Esophagus (tissue), 2 donors: ENCODE data around the gene PLA2G4C. TPM values are rescaled to one million over a fixed set of nuclear protein-coding genes. Genes with fewer than 3 reads are reported as not detected.

Source experiments
- H3K27ac ChIP-seq, 2 donors: one replicate each; pipeline ENCODE4 v1.5.1; 2013; ENCODE audit warnings: low read depth in 2 of 2, mild to moderate bottlenecking in 2 of 2, inconsistent platforms in 1 of 2, low read length in 1 of 2, moderate library complexity in 1 of 2
- H3K27me3 ChIP-seq, 2 donors: one replicate each; pipeline ENCODE4 v1.6.1; 2013; ENCODE audit warnings: low read length in 2 of 2, control low read depth in 1 of 2, mild to moderate bottlenecking in 1 of 2; ENCODE audit not compliant: insufficient read depth in 2 of 2, control insufficient read depth in 1 of 2
- H3K36me3 ChIP-seq, 2 donors: one replicate each; pipeline ENCODE4 v1.6.1; 2013; ENCODE audit warnings: low read length in 1 of 2; ENCODE audit not compliant: control insufficient read depth in 2 of 2, insufficient read depth in 2 of 2
- H3K4me1 ChIP-seq, 2 donors: one replicate each; pipeline ENCODE4 v1.6.1; 2013; ENCODE audit warnings: low read length in 1 of 2; ENCODE audit not compliant: control insufficient read depth in 2 of 2, insufficient read depth in 2 of 2
- H3K4me3 ChIP-seq, 2 donors: one replicate each; pipeline ENCODE4 v1.5.1; 2013; ENCODE audit warnings: low read length in 2 of 2, mild to moderate bottlenecking in 2 of 2, low read depth in 1 of 2, moderate library complexity in 1 of 2
- H3K9me3 ChIP-seq, 2 donors: one replicate each; pipeline ENCODE4 v1.6.1; 2013; ENCODE audit warnings: mild to moderate bottlenecking in 2 of 2, low read depth in 1 of 2, low read length in 1 of 2, moderate library complexity in 1 of 2; ENCODE audit not compliant: control insufficient read depth in 2 of 2, insufficient read depth in 1 of 2
- WGBS, 2 donors: extraction: QIAGEN DNeasy Blood & Tissue Kit; methylation state at CpG; one replicate each; pipeline ENCODE4 v1.1.7; 2013; 5-methylcytosine and 5-hydroxymethylcytosine counted together
- polyA plus RNA-seq, 2 donors: library from polyadenylated mRNA; stranded (reverse); fragments of 200-250 nt; gene quantifications; one replicate each; pipeline ENCODE4 v1.2.3, GENCODE V29; 2013
- donor health status: healthy with polysubstance abuse.
- donor health status: Bipolar disorder and iron deficiency.

The PLA2G4C gene
- polyA plus RNA-seq, 2 donors, result 1.8 to 2.8 TPM

GRCh38 chr19:48136547-48136946, 25.9 kb upstream of the PLA2G4C start:
- Histone ChIP-seq H3K4me1 (no peaks in the 10 kb centered on the region), H3K36me3 (peaks cover 0 to 18% of the 10 kb centered on the region in 2 donors), H3K4me3 (no peak overlapping the region), H3K27ac (no peak overlapping the region), H3K27me3 (no peaks in the 10 kb centered on the region), H3K9me3 (no peaks in the 10 kb centered on the region)
- 93 to 94% methylated on average over 4 of the region's 4 CpGs for WGBS, 2 donors

DNA sequence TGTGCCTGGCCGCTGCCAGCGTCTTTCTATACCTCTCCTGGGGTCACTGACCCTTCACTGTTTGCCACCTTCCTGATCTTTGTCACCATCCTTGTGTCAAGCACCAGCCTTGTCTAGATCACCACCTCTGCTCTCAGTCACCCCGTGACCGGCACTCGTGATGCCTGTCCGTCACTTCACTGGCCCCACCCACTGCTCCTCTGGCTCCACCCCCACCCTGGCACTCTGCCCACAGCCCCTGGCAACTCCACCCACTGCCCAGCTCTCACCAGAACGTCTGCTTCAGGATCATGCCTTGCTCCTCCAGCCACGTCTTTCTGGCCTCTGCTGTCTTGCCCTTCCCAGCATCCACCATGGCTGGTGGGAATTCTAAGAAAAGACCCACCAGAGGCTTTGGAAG, 24.8 kb upstream of the PLA2G4C start:
- H3K36me3 ChIP-seq, result peaks cover 0 to 19% of the 10 kb centered on the region in 2 donors
- no peaks in the 10 kb centered on the region for H3K4me1 ChIP-seq
- WGBS, 2 donors, result 70 to 75% methylated on average over 8 of the region's 8 CpGs
- H3K4me3 ChIP-seq, result no peak overlapping the region
- H3K27ac ChIP-seq, result no peak overlapping the region
- no peaks in the 10 kb centered on the region for H3K27me3 ChIP-seq
- no peaks in the 10 kb centered on the region for H3K9me3 ChIP-seq

DNA sequence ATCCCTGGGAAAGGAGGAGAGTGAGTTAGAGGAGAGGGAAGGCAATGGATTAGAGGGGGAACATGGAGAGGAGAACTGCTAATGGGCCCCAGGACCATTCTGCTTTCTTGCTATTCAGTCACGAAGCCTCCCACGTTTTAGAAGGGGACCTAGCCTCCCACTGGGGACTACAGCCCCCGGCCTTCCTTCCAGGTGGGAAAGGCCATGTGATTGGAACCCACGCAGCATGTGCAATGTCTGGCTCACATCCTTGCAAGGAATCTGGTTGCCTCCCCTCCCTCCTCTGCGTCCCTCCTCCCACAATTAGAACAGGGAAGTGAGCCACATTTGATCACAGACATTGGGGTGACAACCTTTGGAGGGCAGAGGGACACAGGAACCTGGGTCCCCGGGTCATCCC, 22.5 kb upstream of the PLA2G4C start:
- no peaks in the 10 kb centered on the region for H3K4me1 ChIP-seq
- H3K9me3 ChIP-seq, result no peaks in the 10 kb centered on the region
- H3K4me3 ChIP-seq, result no peak overlapping the region
- no peaks in the 10 kb centered on the region for H3K27me3 ChIP-seq
- H3K27ac ChIP-seq, result no peak overlapping the region
- 91 to 93% methylated on average over 6 of the region's 6 CpGs for WGBS, 2 donors
- peaks cover 0 to 19% of the 10 kb centered on the region in 2 donors for H3K36me3 ChIP-seq

DNA sequence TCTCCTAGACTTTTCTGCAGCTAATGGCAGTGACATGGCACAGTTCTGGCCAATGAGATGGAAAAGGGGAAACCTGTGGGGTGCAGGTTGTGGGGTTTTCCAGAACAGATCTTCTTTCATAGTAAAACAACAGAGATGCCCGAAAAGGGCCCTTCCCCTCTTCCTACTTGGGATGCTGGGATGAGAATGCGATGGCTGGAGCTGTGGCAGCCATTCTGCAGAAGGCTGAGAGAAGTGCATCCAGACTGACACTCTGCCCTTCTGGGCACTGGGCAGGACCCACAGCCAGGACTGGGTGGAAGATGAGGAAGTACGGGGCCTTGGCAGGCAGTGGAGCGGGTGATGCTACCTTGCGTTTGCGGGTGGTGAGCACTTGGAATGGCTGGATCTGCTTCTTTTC, 16.9 kb upstream of the PLA2G4C start:
- Histone ChIP-seq H3K27ac (no peak overlapping the region), H3K4me1 (peaks cover 0 to 9% of the 10 kb centered on the region in 2 donors), H3K9me3 (peaks cover 0 to 2% of the 10 kb centered on the region in 2 donors), H3K4me3 (no peak overlapping the region), H3K27me3 (no peaks in the 10 kb centered on the region), H3K36me3 (peaks cover 3 to 13% of the 10 kb centered on the region in 2 donors)
- 98 to 99% methylated on average over 6 of the region's 6 CpGs for WGBS, 2 donors

DNA sequence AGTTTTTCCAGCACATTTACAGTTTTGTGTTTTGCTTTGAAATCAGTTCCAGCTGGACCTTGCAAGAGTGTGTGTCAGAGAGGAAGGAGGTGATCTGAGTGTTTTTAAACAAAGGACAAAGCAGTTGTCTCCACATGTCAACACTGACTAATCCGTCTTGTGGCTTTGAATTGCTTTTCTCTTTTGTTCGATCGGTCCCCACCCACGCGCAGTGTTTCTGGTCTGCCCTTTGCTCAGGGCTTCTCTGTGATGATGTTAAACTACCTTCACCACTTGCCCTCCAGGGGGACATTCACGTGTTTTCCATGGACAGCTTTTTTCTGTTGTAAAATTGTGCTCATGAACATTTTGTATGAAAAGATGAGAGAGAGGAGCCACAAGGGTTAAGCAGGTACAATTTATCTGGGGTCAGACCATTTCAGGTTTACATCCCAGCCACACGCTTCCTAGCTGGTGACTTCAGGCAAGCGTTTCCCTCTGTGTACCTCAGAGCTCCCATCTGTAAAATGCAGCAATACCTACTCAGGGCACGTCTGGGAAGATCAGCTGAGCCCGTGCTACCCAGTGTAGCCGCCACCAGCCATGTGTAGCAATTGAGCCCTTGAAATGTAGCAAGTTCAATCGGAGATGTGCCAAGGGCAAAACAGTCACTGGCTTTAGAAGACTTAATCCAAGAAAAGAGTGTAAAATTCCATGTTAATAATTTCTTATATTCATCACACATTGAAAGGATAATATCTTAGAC, 13.5 kb upstream of the PLA2G4C start:
- WGBS, 2 donors, result 35 to 49% methylated on average over 12 of the region's 12 CpGs

DNA sequence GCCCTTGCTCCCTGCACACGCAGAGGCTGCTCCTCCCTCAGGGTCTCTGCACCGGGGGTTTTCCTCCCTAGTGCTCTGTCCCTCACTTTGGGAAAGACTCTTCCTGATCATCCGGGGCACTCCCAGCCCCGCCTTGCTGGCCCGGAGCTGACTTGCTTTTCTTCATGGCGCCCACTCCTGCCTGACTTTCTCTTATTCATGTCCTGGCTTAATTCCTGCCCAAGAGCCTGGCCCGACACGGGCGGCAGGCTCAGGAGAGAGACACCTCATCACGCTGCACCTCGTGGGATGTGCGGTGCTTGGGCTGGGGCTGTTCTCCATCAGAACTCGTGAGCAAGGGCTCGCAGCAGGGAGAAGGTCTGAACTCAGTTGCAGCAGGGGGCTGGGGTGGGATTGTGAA, 11.8 kb upstream of the PLA2G4C start:
- H3K4me1 ChIP-seq, result peaks cover 0 to 16% of the 10 kb centered on the region in 2 donors
- H3K27ac ChIP-seq, result no peak overlapping the region
- peaks cover 3 to 16% of the 10 kb centered on the region in 2 donors for H3K36me3 ChIP-seq
- no peak overlapping the region for H3K4me3 ChIP-seq
- WGBS, 2 donors, result 52 to 71% methylated on average over 14 of the region's 14 CpGs
- H3K9me3 ChIP-seq, result peaks cover 0 to 2% of the 10 kb centered on the region in 2 donors
- H3K27me3 ChIP-seq, result no peaks in the 10 kb centered on the region

More for the DNA sequence above, 13.5 kb upstream of the PLA2G4C start:
- peaks cover 0 to 16% of the 10 kb centered on the region in 2 donors for H3K4me1 ChIP-seq
- H3K36me3 ChIP-seq, result peaks cover 3 to 9% of the 10 kb centered on the region in 2 donors
- peak overlapping the region in 1 of 2 donors; percentile 66 for H3K27ac ChIP-seq
- H3K4me3 ChIP-seq, result no peak overlapping the region
- no peaks in the 10 kb centered on the region for H3K27me3 ChIP-seq
- H3K9me3 ChIP-seq, result peaks cover 0 to 4% of the 10 kb centered on the region in 2 donors

DNA sequence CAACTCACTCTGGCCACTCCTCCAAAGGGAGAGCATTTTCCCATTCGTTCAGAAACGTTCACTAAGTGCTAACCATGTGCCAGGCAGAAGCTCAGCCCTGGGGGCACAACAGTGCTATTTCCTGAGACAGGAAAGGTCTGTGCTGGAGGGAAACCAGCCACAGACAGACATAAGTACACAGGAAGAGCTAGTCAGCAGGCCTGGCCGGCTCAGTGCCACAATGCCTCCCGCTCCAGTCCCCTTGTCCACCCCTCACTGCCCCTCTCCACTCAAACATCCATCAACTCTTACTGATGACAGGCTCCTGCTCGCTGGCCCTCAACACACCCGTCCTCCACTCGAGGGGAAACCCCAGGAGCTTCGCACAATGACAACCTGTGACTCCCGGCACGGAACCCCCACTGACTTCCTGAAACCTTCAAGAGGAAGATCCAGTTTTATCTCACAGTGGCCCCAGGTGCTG, 11.3 kb upstream of the PLA2G4C start:
- H3K27ac ChIP-seq, result no peak overlapping the region
- peaks cover 0 to 16% of the 10 kb centered on the region in 2 donors for H3K4me1 ChIP-seq
- WGBS, 2 donors, result 41 to 52% methylated on average over 10 of the region's 10 CpGs
- no peak overlapping the region for H3K4me3 ChIP-seq
- peaks cover 0 to 2% of the 10 kb centered on the region in 2 donors for H3K9me3 ChIP-seq
- no peaks in the 10 kb centered on the region for H3K27me3 ChIP-seq
- peaks cover 1 to 17% of the 10 kb centered on the region in 2 donors for H3K36me3 ChIP-seq

DNA sequence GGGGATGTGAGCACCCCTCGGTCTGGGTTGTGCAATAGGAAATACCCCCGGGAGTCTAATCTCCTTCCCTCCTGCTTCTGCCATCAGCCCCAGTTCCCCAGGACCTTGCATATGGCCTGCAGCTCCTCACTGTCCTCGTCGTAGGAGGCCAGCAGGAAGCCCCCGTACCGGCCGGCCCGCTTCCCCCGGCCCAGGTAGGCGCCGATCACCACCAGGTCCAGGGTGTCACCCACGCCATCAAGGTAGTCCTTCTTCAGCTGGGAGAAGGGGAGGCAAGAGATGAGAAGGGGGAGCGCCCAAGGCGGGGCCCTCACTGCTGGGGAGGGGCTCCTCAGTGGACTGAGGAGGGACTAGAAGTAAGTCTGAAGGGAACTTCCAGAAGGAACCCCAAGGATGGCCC, 10.4 kb upstream of the PLA2G4C start:
- Histone ChIP-seq H3K27ac (no peak overlapping the region), H3K4me1 (peaks cover 0 to 16% of the 10 kb centered on the region in 2 donors), H3K36me3 (peaks cover 0 to 20% of the 10 kb centered on the region in 2 donors), H3K9me3 (peaks cover 0 to 2% of the 10 kb centered on the region in 2 donors), H3K27me3 (no peaks in the 10 kb centered on the region), H3K4me3 (no peak overlapping the region)
- 95% methylated on average over 14 of the region's 14 CpGs for WGBS, 2 donors

GRCh38 chr19:48120505-48120904, 9.9 kb upstream of the PLA2G4C start:
- 98% methylated on average over 2 of the region's 2 CpGs for WGBS, 2 donors
- Histone ChIP-seq H3K9me3 (peaks cover 0 to 2% of the 10 kb centered on the region in 2 donors), H3K4me3 (no peak overlapping the region), H3K4me1 (peaks cover 0 to 16% of the 10 kb centered on the region in 2 donors), H3K36me3 (peaks cover 0 to 23% of the 10 kb centered on the region in 2 donors), H3K27ac (no peak overlapping the region), H3K27me3 (no peaks in the 10 kb centered on the region)

DNA sequence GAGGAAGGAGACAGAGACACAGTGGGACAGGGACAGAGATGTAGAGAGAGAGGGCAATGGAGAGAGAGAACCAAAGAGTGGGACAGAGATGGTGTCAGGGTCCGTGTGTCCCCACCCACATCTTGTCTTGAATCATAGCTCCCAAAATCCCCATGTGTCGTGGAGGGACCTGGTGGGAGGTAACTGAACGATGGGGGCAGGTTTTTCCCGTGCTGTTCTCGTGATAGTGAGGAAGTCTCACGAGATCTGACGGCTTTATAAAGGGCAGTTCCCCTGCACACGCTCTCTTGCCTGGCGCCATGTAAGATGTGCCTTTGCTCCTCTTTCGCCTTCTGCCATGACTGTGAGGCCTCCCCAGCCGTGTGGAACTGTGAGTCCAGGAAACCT, 7.5 kb upstream of the PLA2G4C start:
- Histone ChIP-seq H3K4me3 (no peak overlapping the region), H3K9me3 (peaks cover 0 to 2% of the 10 kb centered on the region in 2 donors), H3K27me3 (no peaks in the 10 kb centered on the region), H3K27ac (no peak overlapping the region), H3K36me3 (peaks cover 0 to 22% of the 10 kb centered on the region in 2 donors), H3K4me1 (peaks cover 0 to 11% of the 10 kb centered on the region in 2 donors)
- 88 to 89% methylated on average over 11 of the region's 11 CpGs for WGBS, 2 donors
